GM19351 (cell line): ENCODE data around the gene ASGR1.
"Not testable (repeated sequence)": the region's sequence is repeated elsewhere in the genome, so short reads cannot be mapped to it uniquely, and the experiment has no call there.

Experiments
- ATAC-seq: cut with Tn5 transposase; IDR thresholded peaks from one replicate; pipeline ENCODE4 v1.9.1; 2021; ENCODE audit warnings: mild to moderate bottlenecking, moderate library complexity; ENCODE audit not compliant: unreplicated experiment

The ASGR1 gene

GRCh38 chr17:7166873-7167272 is 12.3 kb downstream of the ASGR1 start:
- no peak for ATAC-seq

GRCh38 chr17:7159571-7159970 is 19.6 kb downstream of the ASGR1 start:
- ATAC-seq, result not testable (repeated sequence)

- not testable (repeated sequence) for ATAC-seq
These were observed 20.7 kb downstream of the ASGR1 start for GRCh38 chr17:7158424-7158823.

DNA sequence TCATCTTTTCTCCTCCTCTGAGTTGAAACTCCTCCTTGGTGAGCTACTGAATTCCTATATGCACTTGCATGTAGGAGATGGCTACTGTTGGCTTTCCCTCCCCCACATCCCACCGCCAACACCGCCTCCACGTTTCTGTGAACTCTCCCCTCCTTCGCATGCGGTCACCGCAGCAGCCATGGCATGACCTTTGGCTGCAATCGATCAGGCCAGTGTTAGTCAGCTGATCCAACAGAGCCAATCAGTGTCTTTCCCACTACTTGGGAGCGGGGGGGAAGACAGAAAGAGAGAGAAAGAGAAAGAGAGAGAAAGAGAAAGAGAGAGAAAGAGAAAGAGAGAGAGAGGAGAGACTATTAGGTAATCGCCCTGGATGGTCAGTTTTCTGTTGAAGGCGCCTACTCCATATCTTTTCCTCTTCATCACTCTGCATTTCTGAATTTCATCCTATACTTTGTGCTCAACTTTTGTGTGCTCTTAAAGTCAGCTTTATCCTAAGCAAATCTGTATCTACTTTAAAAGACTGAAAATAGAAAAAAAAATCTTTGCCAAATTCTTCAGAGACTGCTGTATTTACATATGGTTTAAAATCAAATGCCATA is 22.7 kb downstream of the ASGR1 start:
- no peak for ATAC-seq

GRCh38 chr17:7147772-7148171 is 31.4 kb downstream of the ASGR1 start:
- ATAC-seq, result no peak

GRCh38 chr17:7146115-7146514 is 33.1 kb downstream of the ASGR1 start:
- no peak for ATAC-seq

DNA sequence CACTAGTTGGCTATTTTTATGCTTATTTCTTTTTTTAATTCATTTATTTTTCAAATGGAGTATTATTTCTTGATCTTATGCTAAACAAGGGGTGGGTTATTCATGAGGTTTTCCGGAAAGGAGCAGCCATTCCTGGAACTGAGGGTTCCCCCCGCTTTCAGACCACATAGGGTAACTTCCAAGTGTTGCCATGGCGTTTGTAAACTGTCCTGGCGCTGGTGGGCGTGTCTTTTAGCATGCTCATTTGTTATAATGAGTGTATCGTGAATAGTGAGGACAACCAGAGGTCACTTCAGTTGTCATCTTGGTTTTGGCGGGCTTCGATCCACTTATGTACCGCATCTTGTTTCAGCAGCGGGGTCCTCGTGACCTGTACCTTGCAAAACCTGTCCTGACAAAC is 35.0 kb downstream of the ASGR1 start:
- no peak for ATAC-seq

- no peak for ATAC-seq
These were observed 37.3 kb downstream of the ASGR1 start for GRCh38 chr17:7141824-7142223.

- no peak for ATAC-seq
These were observed 39.8 kb downstream of the ASGR1 start for GRCh38 chr17:7139400-7139799.

DNA sequence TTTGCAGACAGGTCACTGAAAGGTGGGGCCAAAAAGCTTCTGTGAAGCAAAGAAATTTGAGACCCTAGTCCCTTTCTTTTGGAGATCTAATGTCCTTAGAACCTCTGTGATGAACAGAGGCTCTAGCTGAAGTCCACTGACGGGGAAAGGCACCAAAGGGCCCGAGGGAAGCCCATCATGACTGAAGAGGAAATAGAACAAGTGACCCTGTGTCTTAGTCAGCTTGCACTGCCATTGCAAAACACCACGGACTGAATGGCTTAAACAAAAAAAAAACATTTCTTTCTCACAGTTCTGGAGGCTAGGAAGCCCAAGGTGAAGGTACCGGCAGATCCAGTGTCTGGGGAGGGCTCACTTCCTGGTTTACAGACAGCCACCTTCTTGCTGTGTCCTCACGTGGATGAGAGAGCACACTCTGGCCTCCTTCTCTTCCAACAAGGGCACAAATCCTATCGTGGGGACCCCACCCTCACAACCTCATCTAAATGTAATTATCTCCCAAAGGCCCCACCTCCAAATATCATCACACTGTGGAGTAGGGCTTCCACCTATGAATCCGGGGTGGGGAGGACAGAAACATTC is 40.3 kb downstream of the ASGR1 start:
- ATAC-seq, result no peak

GRCh38 chr17:7137171-7137943 is 41.8 kb downstream of the ASGR1 start:
- no peak for ATAC-seq

DNA sequence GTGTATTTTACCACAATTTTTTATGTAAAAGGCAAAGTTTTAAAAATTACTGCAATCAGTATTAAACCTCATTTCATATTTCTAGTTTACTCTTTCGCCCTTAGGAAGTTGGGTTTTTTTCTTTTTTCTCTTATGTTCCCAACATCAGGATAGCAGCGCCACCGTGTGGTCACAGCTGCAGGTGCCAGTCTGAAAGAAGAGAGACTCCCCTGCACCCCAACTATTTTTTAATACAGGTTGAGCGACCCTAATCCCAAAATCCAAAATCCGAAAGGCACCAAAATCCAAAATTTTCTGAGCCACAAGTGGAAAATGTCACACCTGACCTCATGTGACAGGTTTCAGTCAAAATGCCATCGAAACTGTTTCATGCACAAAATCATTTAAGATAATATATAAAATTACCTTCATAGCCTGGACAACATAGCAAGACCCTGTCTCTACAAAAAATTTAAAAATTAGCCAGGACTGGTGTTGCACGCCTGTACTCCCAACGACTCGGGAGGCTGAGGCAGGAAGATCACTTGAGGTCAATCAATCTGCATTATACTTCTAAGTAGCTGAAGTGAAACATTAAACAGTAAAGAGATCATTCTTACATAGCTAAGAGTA is 42.8 kb downstream of the ASGR1 start:
- no peak for ATAC-seq

GRCh38 chr17:7133916-7134315 is 45.3 kb downstream of the ASGR1 start:
- no peak for ATAC-seq

DNA sequence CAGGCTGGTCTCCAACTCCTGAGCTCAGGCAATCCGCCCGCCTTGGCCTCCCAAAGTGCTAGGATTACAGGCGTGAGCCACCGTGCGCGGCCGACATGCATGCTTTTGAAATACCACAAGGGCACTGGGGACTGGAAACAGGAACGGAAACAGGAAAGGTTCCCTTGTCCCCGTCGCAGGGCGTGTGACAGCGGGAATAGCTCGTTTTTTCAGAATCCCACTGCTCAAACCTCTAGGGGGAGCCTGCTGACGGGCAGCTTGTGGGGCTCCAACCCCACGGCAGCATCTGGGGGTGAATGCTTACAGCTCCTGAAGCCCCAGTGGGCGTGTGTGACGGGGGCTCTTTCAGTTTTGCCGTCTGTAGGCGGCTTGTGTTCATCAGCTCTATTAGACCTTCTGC is 45.7 kb downstream of the ASGR1 start:
- no peak for ATAC-seq

DNA sequence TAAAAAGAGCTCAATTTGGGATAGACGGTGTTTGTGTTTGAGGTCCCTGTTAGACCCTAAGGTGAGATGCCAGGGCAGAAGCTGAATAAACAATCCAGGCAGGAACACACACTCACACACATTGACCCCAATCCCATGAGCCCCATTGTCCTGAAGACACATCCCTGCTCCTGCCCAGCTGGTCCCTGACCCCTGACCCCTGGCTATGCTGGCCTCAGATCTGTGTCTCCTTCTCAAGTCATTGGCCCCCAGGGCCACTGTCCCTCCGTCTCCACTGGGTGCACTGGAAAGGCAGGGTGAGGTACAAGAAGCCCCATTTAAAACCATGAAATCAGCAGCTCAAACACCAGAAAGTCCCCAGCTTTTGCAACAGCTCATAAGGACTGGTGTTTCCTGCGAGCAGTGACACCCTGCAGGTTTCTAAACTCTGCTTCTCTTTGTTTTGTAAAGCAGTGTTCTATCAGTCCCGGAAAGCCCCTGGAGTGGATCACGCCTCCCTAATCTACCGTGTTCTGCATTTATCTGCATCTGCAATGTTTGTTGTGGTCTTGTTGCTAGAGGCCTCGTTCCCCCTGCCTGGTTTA is 46.6 kb downstream of the ASGR1 start:
- no peak for ATAC-seq

- ATAC-seq, result no peak
These were observed 47.8 kb downstream of the ASGR1 start for GRCh38 chr17:7131423-7131791.

- ATAC-seq, result no peak
These were observed 48.3 kb downstream of the ASGR1 start for GRCh38 chr17:7130621-7131422.

- ATAC-seq, result no peak
These were observed 49.9 kb downstream of the ASGR1 start for GRCh38 chr17:7129311-7129710.

DNA sequence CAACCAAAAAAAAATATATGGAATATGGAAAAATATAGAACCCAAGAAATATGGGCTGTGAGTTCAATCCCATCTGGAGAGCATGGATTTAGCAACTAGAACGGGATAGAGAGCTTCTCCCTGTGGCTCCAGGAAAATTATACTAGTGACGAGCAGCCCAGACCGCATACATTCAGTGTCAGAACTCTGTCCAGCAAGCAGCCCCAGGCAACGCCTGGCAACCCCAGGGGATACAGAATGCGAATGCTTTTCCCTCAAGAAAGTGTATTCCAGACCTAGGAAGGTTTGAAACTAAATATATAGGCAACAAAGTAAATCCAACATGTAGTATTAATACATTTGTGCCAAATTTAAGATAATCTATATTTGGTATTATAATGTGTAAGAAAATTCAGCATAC is 51.0 kb downstream of the ASGR1 start:
- ATAC-seq, result no peak

DNA sequence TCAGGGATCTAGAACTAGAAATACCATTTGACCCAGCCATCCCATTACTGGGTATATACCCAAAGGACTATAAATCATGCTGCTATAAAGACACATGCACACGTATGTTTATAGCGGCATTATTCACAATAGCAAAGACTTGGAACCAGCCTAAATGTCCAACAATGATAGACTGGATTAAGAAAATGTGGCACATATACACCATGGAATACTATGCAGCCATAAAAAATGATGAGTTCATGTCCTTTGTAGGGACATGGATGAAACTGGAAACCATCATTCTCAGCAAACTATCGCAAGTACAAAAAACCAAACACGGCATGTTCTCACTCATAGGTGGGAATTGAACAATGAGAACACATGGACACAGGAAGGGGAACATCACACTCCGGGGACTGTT is 51.7 kb downstream of the ASGR1 start:
- not testable (repeated sequence) for ATAC-seq

GRCh38 chr17:7126386-7126785 is 52.8 kb downstream of the ASGR1 start:
- ATAC-seq, result not testable (repeated sequence)
